GM12872 (cell line): ENCODE results near the gene C2CD4D.

Experiments used
- CTCF ChIP-seq: IDR thresholded peaks from 3 replicates; pipeline ENCODE4 v1.5.1; 2011; ENCODE audit warnings: low read depth, mild to moderate bottlenecking, low read length, moderate library complexity; ENCODE audit not compliant: insufficient read depth

C2CD4D gene

GRCh38 chr1:151859891-151860293 is 20.3 kb upstream of the C2CD4D start:
- TF ChIP-seq CTCF: no peak

- no peak for TF ChIP-seq CTCF
Observed at GRCh38 chr1:151858886-151859665, 19.5 kb upstream of the C2CD4D start.

DNA sequence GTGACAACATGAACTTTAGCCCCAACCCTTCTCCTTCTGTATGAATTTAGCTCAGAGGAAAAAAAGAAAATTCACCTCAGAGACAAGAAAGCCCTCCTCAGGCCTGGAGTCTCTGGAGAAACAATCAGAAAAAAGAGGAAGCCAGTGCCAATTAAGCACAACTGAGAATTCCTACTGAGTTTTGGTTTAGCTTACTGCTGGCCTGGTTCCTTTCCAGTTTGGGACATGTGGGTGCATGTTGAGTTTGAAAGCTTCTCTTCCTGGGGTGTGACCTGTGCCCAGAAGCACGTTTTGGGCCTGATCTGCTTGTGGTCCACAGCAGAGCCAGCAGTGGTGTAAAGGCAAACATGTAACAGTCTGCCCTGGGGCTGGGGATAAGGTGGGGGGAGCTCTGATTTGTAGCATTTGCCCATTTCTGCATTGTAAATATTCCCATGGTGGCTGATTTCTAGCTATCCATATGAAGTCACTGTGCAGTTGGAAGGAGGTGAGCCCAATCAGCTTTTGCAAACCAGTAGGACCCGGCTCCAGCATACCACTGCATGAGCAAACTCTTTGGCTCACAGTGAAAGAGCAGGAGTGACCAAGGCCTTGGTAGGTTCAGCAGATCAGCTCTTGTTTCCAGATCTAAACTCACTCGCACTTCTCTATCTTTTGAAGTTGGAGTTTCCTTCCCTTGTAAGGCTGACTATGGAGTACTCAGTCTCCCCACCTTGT is 18.6 kb upstream of the C2CD4D start:
- TF ChIP-seq CTCF: no peak

- TF ChIP-seq CTCF: no peak
Observed at GRCh38 chr1:151855933-151856332, 16.3 kb upstream of the C2CD4D start.

- TF ChIP-seq CTCF: no peak
Observed at GRCh38 chr1:151854658-151855057, 15.0 kb upstream of the C2CD4D start.

- TF ChIP-seq CTCF: no peak
Observed at GRCh38 chr1:151853411-151853943, 13.9 kb upstream of the C2CD4D start, which contains the start of gene THEM5. Gene THEM5, minus strand, starts transcription at chr1:151853712. Its CDS starts 147 bp downstream, at chr1:151853565.

- TF ChIP-seq CTCF: no peak
Observed at GRCh38 chr1:151852733-151853132, 13.1 kb upstream of the C2CD4D start.
